Karpas-422 (cell line): ENCODE results near the gene KLK1. TPM values are rescaled to one million over a fixed set of nuclear protein-coding genes. Genes with fewer than 3 reads are reported as not detected.

Source experiments
- DNase-seq: peaks from one replicate; pipeline ENCODE4 v3.0.0-alpha.2; 2015
- H2AFZ ChIP-seq: fragments of 200-600 bp; sonication (generic); 2 replicates; pipeline ENCODE4 v1.6.1; 2014; ENCODE audit warnings: antibody characterized with exemption, low read length, mixed read lengths
- H3K27ac ChIP-seq: fragments of 200-600 bp; sonication (generic); 2 replicates; pipeline ENCODE4 v1.5.1; 2014; ENCODE audit warnings: mild to moderate bottlenecking, low read length, moderate library complexity
- H3K27me3 ChIP-seq: fragments of 200-600 bp; sonication (generic); 2 replicates; pipeline ENCODE4 v1.6.1; 2014; ENCODE audit warnings: low read length, mixed read lengths
- H3K36me3 ChIP-seq: fragments of 200-600 bp; sonication (generic); 2 replicates; pipeline ENCODE4 v1.6.1; 2014; ENCODE audit warnings: low read length, mixed read lengths; ENCODE audit not compliant: insufficient read depth
- H3K4me1 ChIP-seq: fragments of 200-600 bp; sonication (generic); 2 replicates; pipeline ENCODE4 v1.6.1; 2014; ENCODE audit warnings: mild to moderate bottlenecking, low read length, mixed read lengths
- H3K4me2 ChIP-seq: fragments of 200-600 bp; sonication (generic); 2 replicates; pipeline ENCODE4 v1.6.1; 2014; ENCODE audit warnings: low read length, low read depth, mild to moderate bottlenecking; ENCODE audit not compliant: poor library complexity, severe bottlenecking
- H3K4me3 ChIP-seq: fragments of 200-600 bp; sonication (generic); 2 replicates; pipeline ENCODE4 v1.5.1; 2014; ENCODE audit warnings: mild to moderate bottlenecking, antibody characterized with exemption, low read length, mixed read lengths
- H3K79me2 ChIP-seq: fragments of 200-600 bp; sonication (generic); 2 replicates; pipeline ENCODE4 v1.6.1; 2014; ENCODE audit warnings: mild to moderate bottlenecking, low read length, mixed read lengths
- H3K9ac ChIP-seq: fragments of 200-600 bp; sonication (generic); 2 replicates; pipeline ENCODE4 v1.6.0; 2014; ENCODE audit warnings: low read length
- H3K9me2 ChIP-seq: fragments of 200-600 bp; sonication (generic), shearing (Covaris generic); replicated peaks from 2 replicates; pipeline ENCODE4 v1.6.0; 2014; ENCODE audit warnings: mild to moderate bottlenecking, low read length, moderate library complexity; ENCODE audit not compliant: insufficient read depth
- H3K9me3 ChIP-seq: fragments of 300-700, 200-600 bp; sonication (generic); 2 replicates; pipeline ENCODE4 v1.6.1; 2014; ENCODE audit warnings: low read length, mixed read lengths
- H4K20me1 ChIP-seq: fragments of 200-600 bp; sonication (generic); 2 replicates; pipeline ENCODE4 v1.6.1; 2014; ENCODE audit warnings: mild to moderate bottlenecking, antibody characterized with exemption, low read length, low read depth; ENCODE audit not compliant: insufficient read depth
- total RNA-seq: library from RNA; depleted of rRNA; stranded (reverse); fragments of >200 nt; shearing (Covaris generic); gene quantifications from 2 replicates; pipeline ENCODE4 v1.2.3, GENCODE V29; 2014; ENCODE audit warnings: low replicate concordance

KLK1 gene
- total RNA-seq, 1 experiment from 2014 or later, result not detected

GRCh38 chr19:50839712-50840655 lies 16.4 kb upstream of the KLK1 start:
- H4K20me1 ChIP-seq, result no peaks in the 10 kb centered on the region
- H3K4me3 ChIP-seq, result no peak overlapping the region
- H3K27ac ChIP-seq, result no peak overlapping the region
- H3K9me3 ChIP-seq, result no peaks in the 10 kb centered on the region
- no peak overlapping the region for H2AFZ ChIP-seq
- no peaks in the 10 kb centered on the region for H3K36me3 ChIP-seq
- peaks cover 8% of the 10 kb centered on the region for H3K4me1 ChIP-seq
- H3K27me3 ChIP-seq, result no peaks in the 10 kb centered on the region
- H3K79me2 ChIP-seq, result no peaks in the 10 kb centered on the region
- no peaks in the 10 kb centered on the region for H3K9me2 ChIP-seq
- H3K9ac ChIP-seq, result no peak overlapping the region
- no peak for DNase-seq
- H3K4me2 ChIP-seq, result no peak overlapping the region

- no peak overlapping the region for H3K4me2 ChIP-seq
- no peaks in the 10 kb centered on the region for H3K9me3 ChIP-seq
- peak; percentile 71 for DNase-seq
- peaks cover 8% of the 10 kb centered on the region for H3K4me1 ChIP-seq
- H3K36me3 ChIP-seq, result no peaks in the 10 kb centered on the region
- H3K9ac ChIP-seq, result no peak overlapping the region
- H4K20me1 ChIP-seq, result no peaks in the 10 kb centered on the region
- no peaks in the 10 kb centered on the region for H3K27me3 ChIP-seq
- no peaks in the 10 kb centered on the region for H3K79me2 ChIP-seq
- H2AFZ ChIP-seq, result no peak overlapping the region
- H3K9me2 ChIP-seq, result no peaks in the 10 kb centered on the region
- no peak overlapping the region for H3K27ac ChIP-seq
- no peak overlapping the region for H3K4me3 ChIP-seq
Measured at GRCh38 chr19:50838239-50838638, 14.7 kb upstream of the KLK1 start.

- Histone ChIP-seq H3K27ac (no peak overlapping the region), H3K9me2 (no peaks in the 10 kb centered on the region), H3K27me3 (no peaks in the 10 kb centered on the region), H3K4me2 (no peak overlapping the region), H4K20me1 (no peaks in the 10 kb centered on the region), H3K36me3 (no peaks in the 10 kb centered on the region), H3K9me3 (no peaks in the 10 kb centered on the region), H3K4me3 (no peak overlapping the region), H2AFZ (no peak overlapping the region), H3K79me2 (no peaks in the 10 kb centered on the region), H3K9ac (no peak overlapping the region), H3K4me1 (peaks cover 8% of the 10 kb centered on the region)
- DNase-seq, result no peak
Measured at GRCh38 chr19:50837300-50837699, 13.7 kb upstream of the KLK1 start.

- Histone ChIP-seq H3K79me2 (no peaks in the 10 kb centered on the region), H2AFZ (no peak overlapping the region), H3K9me3 (no peaks in the 10 kb centered on the region), H3K36me3 (no peaks in the 10 kb centered on the region), H3K4me2 (no peak overlapping the region), H3K4me1 (peaks cover 8% of the 10 kb centered on the region), H3K27ac (no peak overlapping the region), H4K20me1 (no peaks in the 10 kb centered on the region), H3K4me3 (no peak overlapping the region), H3K27me3 (no peaks in the 10 kb centered on the region), H3K9ac (no peak overlapping the region), H3K9me2 (no peaks in the 10 kb centered on the region)
- DNase-seq, result no peak
Measured at GRCh38 chr19:50836543-50837195, 13.1 kb upstream of the KLK1 start.

- Histone ChIP-seq H4K20me1 (no peaks in the 10 kb centered on the region), H3K9ac (peak overlapping the region; percentile 51), H2AFZ (peak overlapping the region; percentile 81; the same call in 1 of the 2 replicates), H3K36me3 (no peaks in the 10 kb centered on the region), H3K9me2 (no peaks in the 10 kb centered on the region), H3K79me2 (no peaks in the 10 kb centered on the region), H3K4me3 (peak overlapping the region; percentile 60), H3K4me2 (peak overlapping the region; percentile 65), H3K9me3 (no peaks in the 10 kb centered on the region), H3K4me1 (peaks cover 8% of the 10 kb centered on the region), H3K27ac (no peak overlapping the region), H3K27me3 (no peaks in the 10 kb centered on the region)
- DNase-seq, result peak; percentile 84
Measured at GRCh38 chr19:50835785-50836542, 12.4 kb upstream of the KLK1 start.

- Histone ChIP-seq H3K9me2 (no peaks in the 10 kb centered on the region), H3K27ac (no peak overlapping the region), H3K36me3 (no peaks in the 10 kb centered on the region), H3K79me2 (no peaks in the 10 kb centered on the region), H3K4me1 (peaks cover 8% of the 10 kb centered on the region), H2AFZ (peak overlapping the region; percentile 81; the same call in 1 of the 2 replicates), H3K4me2 (peak overlapping the region; percentile 65), H3K9me3 (no peaks in the 10 kb centered on the region), H3K27me3 (no peaks in the 10 kb centered on the region), H4K20me1 (no peaks in the 10 kb centered on the region), H3K9ac (peak overlapping the region; percentile 51), H3K4me3 (peak overlapping the region; percentile 60)
- no peak for DNase-seq
Measured at GRCh38 chr19:50835103-50835784, 11.7 kb upstream of the KLK1 start.

GRCh38 chr19:50833802-50834167 lies 10.2 kb upstream of the KLK1 start:
- no peaks in the 10 kb centered on the region for H4K20me1 ChIP-seq
- DNase-seq, result no peak
- H3K27ac ChIP-seq, result no peak overlapping the region
- no peak overlapping the region for H3K4me3 ChIP-seq
- no peaks in the 10 kb centered on the region for H3K9me2 ChIP-seq
- H3K4me2 ChIP-seq, result no peak overlapping the region
- H3K9me3 ChIP-seq, result no peaks in the 10 kb centered on the region
- H3K79me2 ChIP-seq, result no peaks in the 10 kb centered on the region
- H3K36me3 ChIP-seq, result no peaks in the 10 kb centered on the region
- H2AFZ ChIP-seq, result no peak overlapping the region
- peaks cover 8% of the 10 kb centered on the region for H3K4me1 ChIP-seq
- no peak overlapping the region for H3K9ac ChIP-seq
- no peaks in the 10 kb centered on the region for H3K27me3 ChIP-seq
